GM21717 (cell line): ENCODE results near the gene RGS9BP.
"Not testable (repeated sequence)": the region's sequence is repeated elsewhere in the genome, so short reads cannot be mapped to it uniquely, and the experiment has no call there.

Experiments
- ATAC-seq: cut with Tn5 transposase; IDR thresholded peaks from one replicate; pipeline ENCODE4 v1.9.1; 2021; ENCODE audit warnings: mild to moderate bottlenecking, moderate library complexity; ENCODE audit not compliant: unreplicated experiment

Gene RGS9BP

DNA sequence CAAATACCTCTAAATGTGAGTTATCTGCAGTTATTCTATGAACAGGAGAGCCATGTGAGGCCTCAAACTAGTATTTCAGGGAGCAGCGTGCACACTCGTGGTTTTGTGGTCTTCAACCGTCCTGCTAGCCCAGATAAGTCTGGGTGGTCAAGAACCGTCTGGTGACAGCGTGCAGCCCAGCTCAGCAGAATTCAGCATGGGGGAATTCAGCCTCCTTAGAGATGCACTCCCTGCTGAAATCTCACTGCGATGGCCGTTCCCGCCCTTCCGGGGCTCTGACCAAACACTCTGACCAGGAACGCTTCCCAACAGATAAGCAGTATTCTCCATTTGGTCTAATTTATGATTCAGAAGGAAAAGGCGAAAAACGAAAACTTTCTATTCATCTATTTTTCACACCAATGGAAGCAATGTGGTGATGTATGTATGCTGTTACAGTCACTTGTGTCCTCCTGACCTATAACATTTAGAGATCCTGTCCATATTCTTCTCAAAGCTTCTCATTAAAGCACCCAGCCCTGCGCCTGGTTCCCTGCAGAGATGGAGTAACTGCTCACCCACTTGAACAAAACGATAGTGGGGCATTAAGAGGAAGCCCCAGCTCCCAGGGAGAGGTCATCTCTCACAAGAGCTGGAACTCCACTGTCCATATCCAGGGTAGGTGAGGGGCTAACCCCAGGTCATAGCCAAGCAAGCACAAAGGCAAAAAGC, 3.6 kb upstream of the RGS9BP start:
- no peak for ATAC-seq

DNA sequence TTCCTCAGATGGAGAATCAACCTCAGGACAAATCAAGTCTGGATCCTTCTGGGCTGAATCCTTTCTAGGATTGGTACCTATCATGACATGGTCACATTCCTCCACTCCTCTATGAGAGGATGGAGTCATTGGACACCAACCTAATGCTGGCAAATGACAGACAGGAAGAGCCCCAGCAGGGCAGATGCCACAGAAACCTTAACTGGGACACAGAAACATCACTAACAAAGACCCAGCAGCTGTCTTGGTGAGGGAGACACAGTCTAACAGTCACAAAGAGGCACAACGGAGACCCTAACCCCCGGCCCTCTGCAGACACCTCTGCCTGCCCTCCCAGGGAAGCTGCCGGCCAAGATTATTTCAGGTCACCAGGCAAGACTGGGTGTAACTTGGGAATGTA, 2.8 kb upstream of the RGS9BP start:
- ATAC-seq = no peak

DNA sequence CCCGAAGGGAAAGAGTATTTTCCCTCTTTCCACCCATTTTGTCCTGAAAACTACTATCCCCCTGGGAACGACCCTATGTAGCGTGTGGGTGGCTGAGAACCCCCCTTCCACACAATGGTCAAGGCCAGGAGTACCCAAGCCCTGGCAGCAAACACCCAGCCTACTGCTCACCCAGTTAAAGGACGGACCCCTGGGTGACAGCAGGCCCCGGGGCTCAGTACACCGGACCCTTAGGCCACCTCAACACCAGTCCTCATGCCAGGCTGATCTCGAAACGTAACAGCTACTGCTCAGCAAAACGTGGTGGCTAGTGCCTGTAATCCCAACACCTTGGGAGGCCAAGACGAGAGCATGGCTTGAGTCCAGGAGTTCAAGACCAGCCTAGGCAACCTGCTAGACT, 2.1 kb upstream of the RGS9BP start:
- ATAC-seq = no peak

DNA sequence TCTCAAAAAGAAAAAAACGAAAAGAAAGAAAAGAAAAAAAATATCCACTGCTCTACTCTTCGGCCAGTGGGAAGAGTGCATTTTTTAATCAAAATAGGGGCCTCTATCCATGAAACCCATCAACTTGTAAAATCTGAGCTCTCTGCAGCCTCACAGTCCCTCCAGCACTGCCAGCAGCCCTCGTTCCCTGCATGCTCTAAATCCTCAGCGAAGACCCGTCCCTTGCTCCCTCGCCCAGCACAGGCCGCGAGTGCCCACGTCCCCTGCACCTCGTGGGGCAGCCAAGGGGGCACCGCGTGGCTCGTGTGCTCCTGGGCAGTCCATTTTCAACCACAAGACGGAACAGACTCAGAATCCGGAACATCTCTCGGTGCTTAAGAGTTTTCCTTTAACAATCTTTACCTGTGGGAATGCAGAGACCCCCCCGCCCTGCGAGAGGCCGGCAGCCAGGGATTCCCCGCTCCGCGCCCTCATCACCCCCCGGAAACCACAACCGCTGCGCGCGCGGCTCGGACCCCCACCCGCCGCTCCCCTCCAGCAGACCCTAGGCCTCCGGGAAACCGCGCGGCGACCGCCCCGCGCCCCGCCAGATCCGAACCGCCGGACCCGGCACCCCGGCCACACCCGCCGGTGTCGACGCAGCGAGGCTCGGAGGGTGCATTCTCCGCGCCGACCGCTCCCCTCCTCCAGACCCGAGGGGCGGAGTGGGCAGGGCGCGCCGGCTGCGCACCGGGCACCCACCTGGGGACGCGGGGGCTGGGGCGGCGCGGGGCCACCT, 1.3 kb upstream of the RGS9BP start:
- no peak for ATAC-seq

DNA sequence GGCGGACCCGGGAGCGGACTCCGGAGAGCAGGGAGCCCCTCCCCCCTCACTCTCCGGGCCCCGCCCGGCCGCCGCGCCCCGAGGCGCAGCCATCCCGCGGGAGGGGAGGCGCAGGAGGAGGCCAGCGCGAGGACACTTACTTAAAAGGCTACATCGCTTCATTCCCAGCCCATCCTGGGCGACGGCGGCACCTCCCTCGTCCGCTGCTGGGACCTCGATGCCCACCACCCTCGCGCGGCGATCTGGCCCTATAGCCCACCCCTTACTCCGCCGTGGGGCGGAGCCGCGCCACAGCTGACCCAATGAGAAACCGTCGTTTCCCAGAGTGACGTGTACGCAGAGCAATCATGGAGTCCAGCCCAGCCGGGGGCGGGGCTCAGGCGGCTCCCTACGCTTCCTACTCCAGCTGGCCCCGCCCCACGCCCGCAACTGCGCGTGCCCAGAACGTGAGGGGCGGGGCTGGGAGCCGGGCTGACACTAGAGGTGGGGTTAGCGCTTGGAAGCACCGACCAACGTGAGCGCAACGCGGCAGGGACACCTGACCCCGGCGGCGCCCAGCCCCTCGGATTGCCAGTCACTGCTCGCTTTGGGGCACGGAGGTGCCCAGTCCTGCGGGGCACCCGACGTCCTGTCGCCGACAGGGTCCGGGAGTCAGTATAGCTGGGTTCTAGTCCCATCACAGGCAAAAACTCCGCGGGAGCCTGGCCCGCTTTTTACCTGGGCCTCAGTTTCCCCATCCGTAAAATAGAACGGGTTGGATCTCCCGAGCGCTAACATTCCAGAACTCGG, 523 bp upstream of the RGS9BP start, which contains the start of gene ANKRD27:
TSS of gene ANKRD27 (minus strand) at position 250 of the 789 bp plus-strand sequence. CDS start 16,165 bp downstream, outside the sequence.
- peak; percentile 96 for ATAC-seq

DNA sequence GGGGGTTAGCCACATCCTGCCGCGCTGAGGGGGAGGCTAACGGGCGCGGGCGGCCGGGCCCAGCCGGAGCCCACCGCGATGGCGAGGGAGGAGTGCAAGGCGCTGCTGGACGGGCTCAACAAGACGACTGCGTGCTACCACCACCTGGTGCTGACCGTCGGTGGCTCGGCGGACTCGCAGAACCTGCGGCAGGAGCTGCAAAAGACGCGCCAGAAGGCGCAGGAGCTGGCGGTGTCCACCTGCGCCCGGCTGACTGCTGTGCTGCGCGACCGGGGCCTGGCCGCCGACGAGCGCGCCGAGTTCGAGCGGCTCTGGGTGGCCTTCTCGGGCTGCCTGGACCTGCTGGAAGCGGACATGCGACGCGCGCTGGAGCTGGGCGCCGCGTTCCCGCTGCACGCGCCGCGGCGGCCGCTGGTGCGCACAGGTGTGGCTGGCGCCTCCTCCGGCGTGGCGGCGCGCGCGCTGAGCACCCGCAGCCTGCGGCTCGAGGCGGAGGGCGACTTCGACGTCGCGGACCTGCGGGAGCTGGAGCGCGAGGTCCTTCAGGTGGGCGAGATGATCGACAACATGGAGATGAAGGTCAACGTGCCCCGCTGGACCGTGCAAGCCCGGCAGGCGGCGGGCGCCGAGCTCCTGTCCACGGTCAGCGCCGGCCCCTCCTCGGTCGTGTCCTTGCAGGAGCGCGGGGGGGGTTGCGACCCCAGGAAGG, 692 bp downstream of the RGS9BP start:
- no peak for ATAC-seq

DNA sequence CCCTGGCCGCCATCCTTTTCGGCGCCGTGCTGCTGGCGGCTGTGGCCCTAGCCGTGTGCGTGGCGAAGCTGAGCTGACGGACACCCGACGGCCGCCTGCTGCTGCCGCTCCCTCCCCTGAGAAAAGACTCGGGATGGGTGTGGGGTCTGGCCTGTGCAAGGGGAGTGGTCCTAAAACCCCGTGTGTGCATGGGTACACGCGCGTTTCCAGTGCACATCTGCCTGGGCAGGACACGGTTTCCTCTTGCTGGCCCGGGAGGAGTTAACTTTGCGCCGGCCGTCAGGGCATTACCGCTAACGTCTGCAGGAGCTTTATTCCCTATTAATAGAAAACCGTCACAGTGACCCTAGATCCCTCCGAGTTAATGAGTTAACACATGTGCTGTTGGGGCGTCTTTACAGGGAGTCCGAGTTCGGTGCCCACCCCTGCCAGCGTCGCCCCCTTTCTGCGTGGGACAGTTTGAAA, 1.3 kb downstream of the RGS9BP start:
- ATAC-seq = no peak

DNA sequence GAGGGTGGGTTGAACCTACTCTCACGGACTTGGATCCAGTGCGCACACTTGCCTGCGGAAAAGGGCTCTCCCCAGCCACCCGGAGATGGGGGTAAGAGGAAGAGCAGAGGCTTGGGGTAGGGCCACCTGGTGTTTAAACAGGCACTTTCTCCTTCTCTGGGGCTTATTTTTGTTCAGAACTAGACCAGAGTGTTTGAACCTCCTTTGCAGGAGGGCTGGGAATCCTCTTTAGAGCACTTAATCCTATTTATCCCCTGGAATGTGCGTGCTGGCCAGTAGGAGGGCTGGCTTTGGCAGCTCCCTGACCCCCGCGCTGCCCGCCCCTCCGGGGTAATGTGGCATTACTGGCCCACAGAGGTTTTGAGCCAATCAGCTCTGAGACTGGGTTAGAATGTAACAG, 2.0 kb downstream of the RGS9BP start:
- no peak for ATAC-seq

DNA sequence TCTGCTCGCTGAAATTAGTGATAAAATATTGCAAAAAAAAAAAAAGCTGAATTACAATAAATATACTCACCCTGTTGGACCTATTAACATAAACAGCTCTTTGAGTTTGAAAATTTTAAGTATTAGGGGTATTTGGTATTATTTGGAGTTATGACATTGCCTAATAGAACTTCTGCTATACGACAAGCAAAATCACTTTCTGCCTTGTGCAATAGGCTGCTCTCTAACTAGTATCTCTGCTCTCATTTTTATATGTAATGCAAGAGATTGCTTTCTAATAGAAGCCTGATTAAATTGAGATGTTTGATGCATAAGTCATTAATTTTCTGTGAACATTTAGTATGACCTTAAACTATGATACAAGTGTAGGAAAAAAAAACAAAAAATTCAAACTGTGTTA, 5.3 kb downstream of the RGS9BP start:
- ATAC-seq = no peak

DNA sequence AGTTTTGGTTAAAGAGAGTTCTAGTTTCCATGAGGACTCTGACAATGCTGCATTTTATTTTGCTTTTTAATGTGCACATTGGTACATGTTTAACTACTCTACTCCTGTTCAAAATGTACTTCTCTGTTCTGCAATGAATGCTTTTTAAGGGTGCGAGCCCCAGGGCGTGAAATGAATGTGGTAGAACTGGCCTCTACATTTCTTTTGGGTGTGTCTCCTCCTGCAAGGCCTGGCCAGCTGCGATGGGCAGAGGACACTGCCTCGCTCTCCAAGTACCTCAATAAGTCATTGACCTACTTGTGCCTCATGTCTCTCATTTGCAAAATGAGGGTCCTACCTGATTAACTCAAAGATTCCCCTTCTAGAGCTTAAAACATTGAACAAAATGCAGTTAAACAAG, 6.7 kb downstream of the RGS9BP start:
- no peak for ATAC-seq

DNA sequence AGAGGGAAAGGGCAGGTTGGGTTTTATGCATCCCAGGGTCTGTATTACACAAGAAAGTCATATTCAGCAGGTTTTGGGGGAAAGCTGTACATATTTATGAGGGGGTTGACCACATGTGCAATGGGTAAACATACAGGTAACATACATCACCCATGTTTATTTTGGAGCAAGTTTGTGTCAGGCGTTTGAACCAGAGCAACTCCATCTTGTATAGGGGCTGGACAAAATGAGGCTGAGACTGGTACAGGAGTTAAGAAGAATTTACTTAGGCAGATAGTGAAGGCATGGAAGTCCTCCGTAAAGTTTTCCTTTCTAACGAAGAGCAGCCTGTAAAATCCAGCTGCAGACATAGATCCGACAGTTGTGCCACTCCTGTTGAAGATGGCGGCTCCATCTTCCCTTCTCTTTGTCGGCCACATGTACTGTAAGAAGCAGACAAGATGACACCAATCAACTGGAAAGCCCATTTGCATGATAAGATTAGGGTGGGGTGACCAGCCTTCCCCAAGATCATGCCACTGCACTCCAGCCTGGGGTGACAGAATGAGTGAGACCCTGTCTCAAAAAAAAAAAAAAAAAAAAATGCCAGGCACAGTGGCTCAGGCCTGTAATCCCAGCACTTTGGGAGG, 11.3 kb downstream of the RGS9BP start:
- ATAC-seq = no peak

DNA sequence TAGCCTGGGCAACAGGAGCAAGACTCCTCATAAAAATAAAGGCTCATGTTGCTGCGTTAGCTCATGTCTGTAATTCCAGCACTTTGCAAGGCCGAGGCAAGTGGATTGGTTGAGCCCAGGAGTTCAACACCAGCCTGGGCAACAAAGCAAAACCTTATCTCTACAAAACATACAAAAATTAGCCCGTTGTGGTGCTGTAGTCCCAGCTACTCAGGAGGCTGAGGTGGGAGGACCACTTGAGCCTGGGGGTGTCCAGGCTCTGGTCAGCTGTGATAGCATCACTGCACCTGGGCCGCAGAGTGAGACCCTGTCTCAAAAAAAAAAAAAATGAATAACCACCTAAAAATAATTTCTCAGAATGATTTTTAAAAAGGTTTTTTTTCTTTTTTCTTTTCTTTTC, 12.0 kb downstream of the RGS9BP start:
- ATAC-seq = no peak

DNA sequence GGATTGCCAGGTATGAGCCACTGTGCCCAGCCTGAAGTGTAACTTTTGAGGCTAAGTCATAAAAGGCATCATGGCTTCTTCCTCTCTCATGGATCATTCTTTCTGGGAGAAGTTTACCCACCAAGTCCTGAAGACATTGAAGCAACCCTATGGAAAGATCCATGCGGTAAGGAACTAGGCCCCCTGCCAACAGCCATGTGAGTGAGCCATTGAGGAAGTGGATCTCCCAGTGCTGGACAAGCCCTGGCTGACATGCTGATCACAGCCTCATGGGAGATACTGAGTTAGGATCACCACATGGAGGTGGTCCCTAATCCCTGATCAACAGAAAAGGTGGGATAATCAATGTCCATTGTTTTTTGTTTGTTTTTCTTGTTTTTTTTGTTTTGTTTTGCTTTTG, 12.7 kb downstream of the RGS9BP start:
- no peak for ATAC-seq

DNA sequence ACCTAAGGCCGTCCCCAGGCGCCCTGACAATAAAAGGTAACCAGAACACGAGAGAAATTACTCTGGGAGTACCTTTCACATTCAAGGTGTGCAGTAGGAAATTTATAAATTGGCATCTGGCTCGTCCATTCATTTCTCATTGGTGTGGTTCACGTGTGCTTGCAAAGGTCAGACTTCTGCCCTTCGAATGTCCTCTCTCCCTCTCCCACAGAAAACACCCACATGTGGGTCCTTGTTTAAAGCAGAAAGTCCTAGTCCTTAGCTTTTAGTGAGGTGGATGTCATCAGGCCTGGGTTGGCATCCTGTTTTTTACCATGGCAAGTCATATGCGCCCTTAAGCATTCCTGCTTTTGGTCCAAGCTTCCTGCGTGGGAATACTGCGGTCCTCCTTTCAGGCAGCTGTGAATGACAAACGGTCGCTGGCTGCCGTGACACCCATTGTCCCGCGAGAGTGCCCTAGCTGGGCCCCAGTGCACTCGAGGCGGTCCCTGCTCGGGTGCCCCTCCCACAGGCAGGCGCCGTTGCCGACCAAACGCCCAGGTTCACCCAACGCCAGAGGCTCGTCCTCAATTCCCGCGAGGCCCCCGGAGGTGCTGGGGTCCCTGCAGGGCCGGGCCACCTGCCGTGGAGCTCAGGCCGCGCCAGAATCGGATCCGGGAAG, 15.8 kb downstream of the RGS9BP start, which contains the start of gene NUDT19:
TSS of gene NUDT19 (plus strand) at position 531 of the 661 bp plus-strand sequence. CDS start 140 bp downstream, outside the sequence.
- ATAC-seq = peak; percentile 94

DNA sequence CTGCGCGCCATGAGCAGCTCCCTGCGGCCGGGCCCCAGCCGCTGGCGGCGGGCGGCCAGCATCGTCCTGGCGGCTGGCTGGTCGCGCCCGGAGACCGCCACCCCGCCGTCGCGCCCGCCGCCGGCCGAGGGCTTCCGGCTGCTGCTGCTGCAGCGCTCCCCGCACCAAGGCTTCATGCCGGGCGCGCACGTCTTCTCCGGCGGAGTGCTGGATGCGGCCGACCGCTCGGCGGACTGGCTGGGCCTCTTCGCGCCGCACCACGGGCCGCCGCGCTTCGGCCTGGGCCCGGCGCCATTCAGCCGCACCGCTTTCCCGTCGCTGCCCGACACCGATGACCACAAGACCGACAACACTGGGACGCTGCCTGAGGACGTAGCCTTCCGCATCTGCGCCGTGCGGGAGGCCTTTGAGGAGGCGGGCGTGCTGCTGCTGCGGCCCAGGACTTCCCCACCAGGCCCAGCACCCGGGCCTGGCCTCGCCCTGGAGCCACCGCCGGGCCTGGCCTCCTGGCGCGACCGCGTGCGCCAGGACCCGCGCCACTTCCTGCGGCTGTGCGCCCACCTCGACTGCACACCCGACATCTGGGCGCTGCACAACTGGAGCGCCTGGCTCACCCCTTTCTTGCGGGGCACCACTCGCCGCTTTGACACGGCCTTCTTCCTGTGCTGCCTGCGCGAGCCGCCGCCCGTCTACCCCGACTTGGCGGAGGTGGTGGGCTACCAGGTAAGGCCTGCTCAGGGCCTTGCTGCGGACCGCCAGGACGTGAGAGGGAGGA, 16.5 kb downstream of the RGS9BP start:
- peak; percentile 55 for ATAC-seq

DNA sequence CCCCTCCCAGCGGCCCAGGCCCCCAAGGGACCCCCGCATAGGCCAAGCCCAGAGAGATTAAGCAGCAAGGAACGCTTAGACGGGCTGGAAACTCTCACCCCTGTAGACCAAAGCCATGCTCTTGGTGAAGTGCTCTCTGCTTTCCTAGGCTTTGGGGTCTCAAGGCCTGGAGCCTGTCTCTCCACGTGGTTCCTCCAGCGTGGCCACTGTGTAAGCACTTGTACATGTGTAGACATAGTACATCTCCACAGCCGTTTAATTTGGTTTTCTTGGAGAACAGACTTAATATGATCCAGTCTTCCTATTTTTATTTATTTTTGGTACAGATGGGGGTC, 17.0 kb downstream of the RGS9BP start:
- peak; percentile 6 for ATAC-seq

DNA sequence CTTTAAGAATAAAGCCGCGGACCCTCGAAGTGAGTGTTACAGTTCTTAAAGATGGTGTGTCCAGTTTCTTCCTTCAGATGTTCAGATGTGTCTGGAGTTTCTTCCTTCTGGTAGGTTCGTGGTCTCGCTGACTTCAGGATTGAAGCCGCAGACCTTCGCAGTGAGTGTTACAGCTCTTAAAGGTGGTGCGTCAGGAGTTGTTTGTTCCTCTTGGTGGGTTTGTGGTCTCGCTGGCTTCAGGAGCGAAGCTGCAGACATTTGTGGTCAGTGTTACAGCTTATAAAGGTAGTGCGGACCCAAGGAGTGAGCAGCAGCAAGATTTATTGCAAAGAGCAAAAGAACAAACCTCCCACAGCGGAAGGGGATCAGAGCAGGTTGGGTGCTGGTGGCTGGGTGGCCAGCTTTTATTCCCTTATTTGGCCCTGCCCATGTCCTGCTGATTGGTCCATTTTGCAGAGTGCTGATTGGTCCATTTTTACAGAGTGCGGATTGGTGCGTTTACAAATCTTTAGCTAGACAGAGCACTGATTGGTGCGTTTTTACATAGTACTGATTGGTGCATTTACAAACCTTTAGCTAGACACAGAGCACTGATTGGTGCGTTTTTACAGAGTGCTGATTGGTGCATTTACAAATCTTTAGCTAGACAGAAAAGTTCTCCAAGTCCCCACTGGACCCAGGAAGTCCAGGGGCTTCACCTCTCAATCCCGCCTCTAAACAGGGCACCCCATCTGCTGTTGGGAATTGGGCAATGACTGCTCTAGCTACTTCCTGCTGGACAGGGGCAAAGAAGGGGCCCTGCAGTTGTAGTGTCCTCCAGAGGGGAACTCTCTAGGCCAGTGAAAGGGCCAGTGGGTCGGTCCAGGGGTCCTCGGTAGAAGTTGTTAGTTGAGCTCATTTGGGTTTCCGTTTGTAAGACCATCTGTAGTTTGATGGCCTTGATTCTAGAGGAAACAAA, 17.8 kb downstream of the RGS9BP start:
- ATAC-seq = not testable (repeated sequence)

DNA sequence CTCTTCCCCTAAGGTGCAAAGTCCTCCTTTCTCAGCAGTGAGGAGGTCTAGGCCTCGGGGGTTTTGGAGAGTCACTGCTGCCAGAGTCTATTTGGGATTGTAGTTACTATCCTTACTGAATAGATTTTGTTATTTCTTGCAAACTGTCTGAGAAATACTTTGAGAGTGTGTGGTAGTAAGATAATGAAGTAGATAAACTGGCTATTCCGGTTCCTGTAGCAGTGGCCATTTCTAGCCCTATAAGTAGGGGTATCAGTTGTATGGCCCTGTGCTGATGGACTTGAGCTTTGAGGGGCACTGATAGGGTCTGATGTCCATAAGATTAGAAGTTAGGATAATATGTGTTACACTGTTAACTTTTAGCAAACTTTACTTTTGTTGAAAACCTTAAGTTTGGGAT, 18.7 kb downstream of the RGS9BP start:
- not testable (repeated sequence) for ATAC-seq
